Ovary (tissue), 3 donors: ENCODE measurements around the gene HLA-DQB1.

Experiments used
- POLR2A ChIP-seq: fragments of 450-650 bp; IDR thresholded peaks from one replicate; pipeline ENCODE4 v1.6.1; 2017; ENCODE audit warnings: antibody characterized with exemption, mild to moderate bottlenecking, moderate library complexity
- TF ChIP-seq, protein P1 (sequence below), 3 donors: fragments of 450-650 bp in 2 of 3; fragments of 200-600 bp in 1 of 3; IDR thresholded peaks; one replicate each; pipeline versions ENCODE4 v1.5.1 to v1.8.0; 2016 to 2022; ENCODE audit warnings: antibody characterized with exemption in 3 of 3, mild to moderate bottlenecking in 1 of 3
- donor health status: DM: no; HTN: no; CAD: no.

- TF ChIP-seq, protein P1, sequence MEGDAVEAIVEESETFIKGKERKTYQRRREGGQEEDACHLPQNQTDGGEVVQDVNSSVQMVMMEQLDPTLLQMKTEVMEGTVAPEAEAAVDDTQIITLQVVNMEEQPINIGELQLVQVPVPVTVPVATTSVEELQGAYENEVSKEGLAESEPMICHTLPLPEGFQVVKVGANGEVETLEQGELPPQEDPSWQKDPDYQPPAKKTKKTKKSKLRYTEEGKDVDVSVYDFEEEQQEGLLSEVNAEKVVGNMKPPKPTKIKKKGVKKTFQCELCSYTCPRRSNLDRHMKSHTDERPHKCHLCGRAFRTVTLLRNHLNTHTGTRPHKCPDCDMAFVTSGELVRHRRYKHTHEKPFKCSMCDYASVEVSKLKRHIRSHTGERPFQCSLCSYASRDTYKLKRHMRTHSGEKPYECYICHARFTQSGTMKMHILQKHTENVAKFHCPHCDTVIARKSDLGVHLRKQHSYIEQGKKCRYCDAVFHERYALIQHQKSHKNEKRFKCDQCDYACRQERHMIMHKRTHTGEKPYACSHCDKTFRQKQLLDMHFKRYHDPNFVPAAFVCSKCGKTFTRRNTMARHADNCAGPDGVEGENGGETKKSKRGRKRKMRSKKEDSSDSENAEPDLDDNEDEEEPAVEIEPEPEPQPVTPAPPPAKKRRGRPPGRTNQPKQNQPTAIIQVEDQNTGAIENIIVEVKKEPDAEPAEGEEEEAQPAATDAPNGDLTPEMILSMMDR (IDR thresholded peaks at IDR 0.05) = no peak
- no peak for TF ChIP-seq POLR2A
Measured at GRCh38 chr6:32609731-32610640, 56.5 kb downstream of the HLA-DQB1 start.
